H9 (cell line): ENCODE data around the gene ZNF629. TPM values are rescaled to one million over a fixed set of nuclear protein-coding genes. Genes with fewer than 3 reads are reported as not detected.
A peak's percentile ranks its signal among the peaks of the same experiment; 100 is the strongest.

Experiments used
- DNase-seq: peaks from one replicate; pipeline ENCODE4 v3.0.0-alpha.2; 2017
- H2AFZ ChIP-seq: one replicate; pipeline ENCODE4 v1.6.1; 2013; ENCODE audit warnings: mild to moderate bottlenecking, low read length, control low read depth, moderate library complexity
- H2AK5ac ChIP-seq: 2 replicates; pipeline ENCODE4 v1.6.1; 2013; ENCODE audit warnings: low read length, control low read depth, mixed read lengths; ENCODE audit not compliant: insufficient read length
- H2BK120ac ChIP-seq: one replicate; pipeline ENCODE4 v1.6.1; 2013; ENCODE audit warnings: low read depth, mild to moderate bottlenecking, low read length, control low read depth, inconsistent platforms; ENCODE audit not compliant: poor library complexity, severe bottlenecking
- H2BK12ac ChIP-seq: 2 replicates; pipeline ENCODE4 v1.6.1; 2013; ENCODE audit warnings: low read length, control low read depth, mixed read lengths, low read depth; ENCODE audit not compliant: insufficient read length
- H2BK15ac ChIP-seq: 2 replicates; pipeline ENCODE4 v1.6.1; 2013; ENCODE audit warnings: low read depth, low read length, control low read depth
- H2BK20ac ChIP-seq: one replicate; pipeline ENCODE4 v1.6.1; 2013; ENCODE audit warnings: low read depth, mild to moderate bottlenecking, low read length, control low read depth, inconsistent platforms; ENCODE audit not compliant: poor library complexity, severe bottlenecking
- H2BK5ac ChIP-seq: 2 replicates; pipeline ENCODE4 v1.6.1; 2013; ENCODE audit warnings: low read length, control low read depth, mixed read lengths; ENCODE audit not compliant: insufficient read length
- H3K14ac ChIP-seq: 2 replicates; pipeline ENCODE4 v1.6.1; 2013; ENCODE audit warnings: low read length, control low read depth; ENCODE audit not compliant: insufficient read depth
- H3K18ac ChIP-seq: 2 replicates; pipeline ENCODE4 v1.6.1; 2013; ENCODE audit warnings: low read depth, mild to moderate bottlenecking, mixed read lengths, low read length, control low read depth; ENCODE audit not compliant: insufficient read length
- H3K23ac ChIP-seq: 2 replicates; pipeline ENCODE4 v1.6.1; 2013; ENCODE audit warnings: low read length, control low read depth, mixed read lengths, low read depth; ENCODE audit not compliant: insufficient read length
- H3K23me2 ChIP-seq: 2 replicates; pipeline ENCODE4 v1.6.1; 2013; ENCODE audit warnings: low read depth, mild to moderate bottlenecking, mixed read lengths, low read length, control low read depth; ENCODE audit not compliant: insufficient read length, poor library complexity, severe bottlenecking
- H3K27ac ChIP-seq: 2 replicates; pipeline ENCODE4 v1.5.1; 2013; ENCODE audit warnings: low read length, control low read depth, mixed read lengths, low read depth; ENCODE audit not compliant: insufficient read length
- H3K27me3 ChIP-seq: 2 replicates; pipeline ENCODE4 v1.6.1; 2013; ENCODE audit warnings: low read length, control low read depth, inconsistent platforms; ENCODE audit not compliant: insufficient read depth
- H3K4ac ChIP-seq: 2 replicates; pipeline ENCODE4 v1.6.1; 2013; ENCODE audit warnings: low read depth, mild to moderate bottlenecking, control low read depth, inconsistent platforms, low read length, moderate library complexity
- H3K4me1 ChIP-seq: 2 replicates; pipeline ENCODE4 v1.6.1; 2013; ENCODE audit warnings: low read length, control low read depth, inconsistent platforms; ENCODE audit not compliant: insufficient read depth
- H3K4me2 ChIP-seq: 2 replicates; pipeline ENCODE4 v1.6.1; 2013; ENCODE audit warnings: low read length, control low read depth, mixed read lengths; ENCODE audit not compliant: insufficient read length, insufficient read depth
- H3K56ac ChIP-seq: 2 replicates; pipeline ENCODE4 v1.6.1; 2013; ENCODE audit warnings: low read depth, mild to moderate bottlenecking, mixed read lengths, low read length, control low read depth; ENCODE audit not compliant: insufficient read length
- H3K79me1 ChIP-seq: 2 replicates; pipeline ENCODE4 v1.6.1; 2013; ENCODE audit warnings: low read depth, mild to moderate bottlenecking, moderate library complexity, low read length, control low read depth, inconsistent platforms; ENCODE audit not compliant: insufficient read depth, poor library complexity, severe bottlenecking
- H3K79me2 ChIP-seq: 2 replicates; pipeline ENCODE4 v1.6.1; 2013; ENCODE audit warnings: low read length, control low read depth, inconsistent platforms; ENCODE audit not compliant: insufficient read depth
- H3K9ac ChIP-seq: 2 replicates; pipeline ENCODE4 v1.6.1; 2013; ENCODE audit warnings: low read length, control low read depth, mixed read lengths; ENCODE audit not compliant: insufficient read length; ENCODE audit errors: extremely low read depth
- H3K9me3 ChIP-seq: one replicate; pipeline ENCODE4 v1.6.1; 2013; ENCODE audit warnings: low read depth, low read length, inconsistent platforms; ENCODE audit not compliant: control insufficient read depth
- H3T11ph ChIP-seq: one replicate; pipeline ENCODE4 v1.6.1; 2013; ENCODE audit warnings: mild to moderate bottlenecking, low read length, control low read depth, inconsistent platforms
- H4K20me1 ChIP-seq: one replicate; pipeline ENCODE4 v1.6.1; 2013; ENCODE audit not compliant: control insufficient read depth, insufficient read length, insufficient read depth
- H4K5ac ChIP-seq: 2 replicates; pipeline ENCODE4 v1.6.1; 2013; ENCODE audit warnings: low read depth, mild to moderate bottlenecking, mixed read lengths, low read length, control low read depth; ENCODE audit not compliant: insufficient read length
- H4K8ac ChIP-seq: replicated peaks from 2 replicates; pipeline ENCODE4 v1.6.1; 2013; ENCODE audit warnings: low read length, control low read depth, mixed read lengths, low read depth; ENCODE audit not compliant: insufficient read length
- H4K91ac ChIP-seq: 2 replicates; pipeline ENCODE4 v1.6.1; 2013; ENCODE audit warnings: low read depth, mild to moderate bottlenecking, moderate library complexity, mixed read lengths, low read length, control low read depth; ENCODE audit not compliant: insufficient read length
- H3K27ac Mint-ChIP-seq, 3 experiments: 2 replicates in 2 of 3; 3 replicates in 1 of 3; pipeline ENCODE4 v1.8.0; 2020 to 2021; ENCODE audit warnings: mixed read lengths in 3 of 3, mild to moderate bottlenecking in 1 of 3, moderate library complexity in 1 of 3
- H3K27me3 Mint-ChIP-seq: 2 replicates; pipeline ENCODE4 v1.8.0; 2021; ENCODE audit warnings: low read depth, mild to moderate bottlenecking, moderate library complexity, mixed read lengths
- H3K36me3 Mint-ChIP-seq, 3 experiments: 2 replicates in 2 of 3; 3 replicates in 1 of 3; pipeline ENCODE4 v1.8.0; 2020 to 2021; ENCODE audit warnings: low read depth in 3 of 3, mixed read lengths in 3 of 3; ENCODE audit not compliant: insufficient read depth in 1 of 3
- H3K4me1 Mint-ChIP-seq, 2 experiments: 2 replicates each; pipeline ENCODE4 v1.8.0; 2020; ENCODE audit warnings: mixed read lengths in 2 of 2
- H3K4me3 Mint-ChIP-seq, 2 experiments: 2 replicates in 1 of 2; 3 replicates in 1 of 2; pipeline ENCODE4 v1.8.0; 2020 to 2021; ENCODE audit warnings: mild to moderate bottlenecking in 2 of 2, mixed read lengths in 2 of 2, moderate library complexity in 1 of 2
- H3K9me3 Mint-ChIP-seq, 2 experiments: 2 replicates in 1 of 2; 3 replicates in 1 of 2; pipeline ENCODE4 v1.8.0; 2020; ENCODE audit warnings: mild to moderate bottlenecking in 2 of 2, mixed read lengths in 2 of 2, moderate library complexity in 1 of 2
- CTCF ChIP-seq: fragments of 200-600 bp; sonication (generic); conservative IDR thresholded peaks from 3 replicates; pipeline ENCODE4 v1.8.0; 2021; ENCODE audit warnings: antibody characterized with exemption, mild to moderate bottlenecking
- WGBS: extraction: QIAGEN DNeasy Blood & Tissue Kit; methylation state at CpG from one replicate; pipeline ENCODE4 v1.1.7; 2013; ENCODE audit warnings: missing lambda C conversion rate, low lambda C conversion rate, mixed read lengths; ENCODE audit not compliant: insufficient read length; ENCODE audit errors: extremely low coverage; 5-methylcytosine and 5-hydroxymethylcytosine counted together
- total RNA-seq: library from RNA; stranded (reverse); gene quantifications from 2 replicates; pipeline ENCODE4 v1.2.1, GENCODE V29; 2021

The ZNF629 gene
- total RNA-seq, 1 experiment from 2014 or later: 20.0 TPM

- no peak overlapping the region for H3K9ac ChIP-seq
- no peaks in the 10 kb centered on the region for H3K79me1 ChIP-seq
- no peaks in the 10 kb centered on the region for H3K9me3 ChIP-seq
- H3K4me1 Mint-ChIP-seq: peaks cover 10 to 17% of the 10 kb centered on the region in 2 experiments
- H3K4ac ChIP-seq: no peak overlapping the region
- no peak overlapping the region for H3K4me3 Mint-ChIP-seq
- H3K36me3 Mint-ChIP-seq: peaks cover 16 to 65% (median 47%) of the 10 kb centered on the region in 3 experiments; a peak in 6 of 7 replicates
- no peak overlapping the region for H2AK5ac ChIP-seq
- H3K23ac ChIP-seq: no peak overlapping the region
- H3K27me3 Mint-ChIP-seq: no peaks in the 10 kb centered on the region
- no peak overlapping the region for H3K18ac ChIP-seq
- H3T11ph ChIP-seq: no peak overlapping the region
- H3K9me3 Mint-ChIP-seq: no peaks in the 10 kb centered on the region
- WGBS: no CpG with 5 or more reads among the region's 6 CpGs
- no peak overlapping the region for H4K5ac ChIP-seq
- no peaks in the 10 kb centered on the region for H3K27me3 ChIP-seq
- no peak overlapping the region for H3K14ac ChIP-seq
- no peak overlapping the region for H2BK20ac ChIP-seq
- no peak overlapping the region for H2BK15ac ChIP-seq
- H3K27ac Mint-ChIP-seq: peak overlapping the region in 2 of 3 experiments; percentile 51 to 58; a peak in 4 of 7 replicates
- no peak overlapping the region for H3K4me2 ChIP-seq
- H4K91ac ChIP-seq: no peak overlapping the region
- H3K4me1 ChIP-seq: no peaks in the 10 kb centered on the region
- DNase-seq: peak; percentile 63
- H2BK120ac ChIP-seq: no peak overlapping the region
- H2BK5ac ChIP-seq: no peak overlapping the region
- no peak overlapping the region for H3K27ac ChIP-seq
- no peaks in the 10 kb centered on the region for H3K79me2 ChIP-seq
- H4K20me1 ChIP-seq: no peaks in the 10 kb centered on the region
- TF ChIP-seq CTCF: no peak
- no peak overlapping the region for H3K56ac ChIP-seq
- no peak overlapping the region for H2BK12ac ChIP-seq
- no peak overlapping the region for H4K8ac ChIP-seq
- H3K23me2 ChIP-seq: no peaks in the 10 kb centered on the region
- H2AFZ ChIP-seq: no peak overlapping the region
Observed at GRCh38 chr16:30741461-30741914, 45.5 kb downstream of the ZNF629 start.
